Keratinocyte (primary cell): Measurements from ENCODE around the gene NCKIPSD.

Experiments used
- CTCF ChIP-seq, 3 experiments: IDR thresholded peaks in 1 of 3; conservative IDR thresholded peaks in 1 of 3; optimal IDR thresholded peaks in 1 of 3; 2 replicates in 2 of 3; 3 replicates in 1 of 3; pipeline versions ENCODE3 to v1.5.1; 2011; ENCODE audit warnings: low read length in 3 of 3, mild to moderate bottlenecking in 3 of 3, moderate library complexity in 2 of 3, control low read depth in 1 of 3, inconsistent platforms in 1 of 3; ENCODE audit not compliant: insufficient read depth in 2 of 3; ENCODE audit errors: extremely low read depth in 1 of 3
- EZH2 ChIP-seq: IDR thresholded peaks from one replicate; pipeline ENCODE4 v1.6.1; 2012; ENCODE audit warnings: inconsistent platforms, mild to moderate bottlenecking, low read length, moderate library complexity

GRCh38 chr3:48678056-48678455, 7.7 kb downstream of the NCKIPSD start:
- TF ChIP-seq CTCF (optimal IDR thresholded peaks at IDR 0.05 in 1 of 3, IDR thresholded peaks at IDR 0.05 in 1 of 3, conservative IDR thresholded peaks at IDR 0.05 in 1 of 3; ENCODE audit: extremely low read depth in 1 of 3, insufficient read depth in 2 of 3, low read length in 3 of 3) (no peak), EZH2 (no peak)
